ENCODE measurements around the gene STX3.

Gene STX3

DNA sequence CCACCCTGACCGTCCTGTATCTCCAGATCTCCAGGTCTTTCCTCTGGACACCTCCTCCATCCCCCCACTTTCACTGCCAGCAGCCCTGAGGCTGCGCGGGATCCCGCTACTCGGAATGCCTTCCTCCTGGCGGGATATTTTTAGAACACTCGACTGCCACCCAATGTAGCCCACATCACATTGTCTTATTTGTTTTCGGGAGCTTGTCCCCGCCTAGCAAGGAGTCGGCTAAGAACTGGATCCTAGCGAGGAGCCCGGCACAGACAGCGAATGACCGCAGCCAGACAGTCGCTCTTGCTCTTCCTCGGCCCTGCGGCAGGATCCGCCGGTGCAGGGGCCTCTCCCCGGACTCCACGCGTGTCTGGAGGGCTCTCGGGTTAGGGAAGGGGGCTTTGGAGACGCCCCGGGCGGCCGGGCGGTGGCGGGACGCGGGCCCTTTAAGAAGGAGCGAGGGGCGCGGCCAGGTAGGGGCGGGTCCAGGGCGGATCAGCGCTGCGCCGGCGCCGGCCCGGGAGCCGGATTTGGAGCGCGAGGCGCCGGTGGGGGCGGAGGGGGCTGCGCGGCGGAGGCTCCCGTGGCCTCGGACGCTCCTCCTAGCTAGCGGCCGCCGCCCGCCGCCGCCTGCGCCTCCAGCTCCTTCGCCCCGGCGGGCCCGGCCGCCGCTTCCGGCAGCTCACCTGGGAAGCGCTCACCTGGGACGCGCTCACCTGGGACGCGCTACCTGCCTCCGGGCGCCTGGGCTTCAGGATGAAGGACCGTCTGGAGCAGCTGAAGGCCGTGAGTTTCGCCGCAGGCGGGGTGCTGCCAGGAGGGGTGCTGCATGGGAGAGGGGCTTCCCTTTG is at the start of gene STX3:
STX3 (plus strand) TSS at position 518 of the 842 bp plus-strand sequence; CDS start at position 748, 230 bp downstream.
- DNase-seq: peak in 1 of 2 donors; percentile 39

DNA sequence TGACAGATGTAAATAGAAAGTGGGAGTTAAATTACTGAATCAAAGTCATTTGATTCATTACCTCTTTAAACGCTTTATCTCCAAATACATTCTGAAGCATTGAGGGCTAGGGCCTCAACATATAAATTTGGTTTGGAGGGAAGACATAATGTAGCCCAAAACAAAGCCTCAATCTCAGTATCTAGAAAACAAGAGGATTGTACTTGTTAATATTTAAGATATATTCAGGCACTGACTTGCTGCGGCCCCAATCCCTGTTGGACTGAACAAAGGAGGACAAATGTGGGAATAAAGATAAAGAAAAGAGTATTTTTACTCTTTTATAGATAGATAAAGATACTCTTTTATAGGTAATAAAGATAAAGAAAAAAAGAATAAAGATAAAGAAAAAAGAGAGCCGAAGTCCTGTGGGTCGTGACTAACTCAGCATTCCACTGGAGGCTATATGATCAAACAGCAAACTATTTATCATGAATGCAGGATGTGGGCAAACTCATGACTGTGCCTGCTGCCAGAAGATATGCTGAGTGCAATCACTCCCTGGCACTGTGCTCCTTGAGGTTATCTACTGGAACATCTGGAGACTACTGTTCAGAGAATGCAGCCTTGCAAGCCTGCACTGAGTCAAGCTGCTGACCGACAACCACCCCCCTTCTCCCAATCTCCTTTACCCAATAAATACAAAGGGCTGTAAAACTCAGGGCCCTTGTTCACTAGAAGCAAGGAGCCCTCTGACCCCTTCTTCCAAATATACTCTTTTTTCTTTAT is 48.5 kb upstream of the STX3 start:
- no peak for DNase-seq

DNA sequence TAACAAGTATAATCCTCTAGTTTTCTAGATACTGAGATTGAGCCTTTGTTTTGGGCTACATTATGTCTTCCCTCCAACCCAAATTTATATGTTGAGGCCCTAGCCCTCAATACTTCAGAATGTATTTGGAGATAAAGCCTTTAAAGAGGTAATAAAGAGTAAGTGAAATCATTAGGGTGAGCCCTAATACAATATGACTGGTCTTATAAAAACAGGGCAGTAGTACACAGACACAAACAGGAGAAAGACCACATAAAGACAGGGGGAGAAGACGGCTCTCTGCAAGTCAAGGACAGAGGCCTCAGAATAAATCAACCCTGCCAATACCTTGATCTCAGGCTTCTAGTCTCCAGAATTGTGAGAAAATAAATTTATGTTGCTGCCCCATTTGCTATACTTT is 47.8 kb upstream of the STX3 start:
- DNase-seq: no peak

DNA sequence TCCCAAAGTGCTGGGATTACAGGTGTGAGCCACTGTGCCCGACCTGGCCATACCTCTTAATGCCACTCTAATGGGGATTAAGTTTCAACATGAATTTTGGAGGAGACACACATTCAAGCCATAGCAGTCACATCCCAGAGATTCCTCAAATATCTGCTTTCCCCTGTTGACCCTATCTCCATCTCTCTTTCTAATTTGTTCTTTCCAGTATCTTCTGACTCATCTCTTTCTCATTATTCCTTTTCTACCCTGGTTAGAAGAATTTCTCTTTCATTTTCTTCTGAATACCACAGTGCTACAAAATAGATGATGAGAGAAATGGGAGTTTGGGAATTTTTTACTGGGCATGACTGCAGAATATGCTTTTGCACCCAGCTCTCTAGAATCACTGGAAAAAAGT is 46.6 kb upstream of the STX3 start:
- no peak for DNase-seq

DNA sequence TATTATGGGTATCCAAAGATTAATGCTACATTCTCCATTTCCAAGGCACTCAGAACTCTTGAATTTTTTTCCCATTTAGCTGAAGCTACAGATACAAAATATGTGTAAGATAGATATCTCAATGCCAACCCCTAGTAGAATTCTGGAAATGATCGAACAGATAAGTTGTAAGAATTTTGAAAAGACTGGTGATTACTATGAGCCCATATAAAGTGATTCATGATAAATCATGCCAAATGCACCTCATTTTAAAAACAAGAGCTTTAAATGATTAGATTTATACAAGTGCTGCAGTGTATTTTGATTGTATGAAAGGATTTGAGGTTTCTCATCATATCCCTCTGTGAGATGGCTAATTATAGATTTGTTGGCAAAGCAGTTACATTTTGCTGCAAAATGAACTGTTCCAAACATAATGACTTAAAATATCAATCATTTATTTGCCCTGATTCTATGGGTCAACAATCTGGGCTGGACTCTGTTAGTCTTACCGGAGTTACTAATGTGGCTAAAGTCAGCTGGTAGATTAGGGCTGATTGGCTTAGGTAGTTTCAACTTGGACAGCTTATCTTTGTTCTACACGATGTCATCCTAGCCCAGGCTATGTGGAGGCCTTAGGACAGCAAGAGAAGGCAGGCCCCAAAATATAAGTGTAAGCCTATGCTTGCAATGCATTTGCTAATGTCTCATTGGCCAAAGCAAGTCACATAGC is 44.9 kb upstream of the STX3 start:
- DNase-seq: no peak

DNA sequence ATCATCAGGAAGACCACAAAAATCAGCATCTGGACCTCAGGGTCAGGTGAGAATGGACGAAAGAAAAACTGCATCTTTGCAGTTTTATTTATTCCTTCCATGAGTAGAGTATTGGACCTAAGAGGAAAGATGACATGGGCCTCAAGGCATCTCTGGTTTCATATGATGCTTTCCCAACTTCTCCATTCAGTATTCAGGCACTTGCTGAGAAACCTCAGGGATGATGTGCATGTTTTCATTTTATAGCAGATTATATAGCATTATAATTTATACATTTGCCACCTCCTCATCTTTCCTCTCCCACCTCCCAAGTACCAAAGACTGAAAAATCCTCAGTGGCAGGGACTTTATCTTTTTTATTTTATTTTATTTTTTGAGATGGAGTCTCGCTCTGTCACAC is 41.4 kb upstream of the STX3 start, which contains the start of gene OR10V1:
OR10V1 (minus strand) TSS at position 101 of the 400 bp plus-strand sequence; CDS start at position 101, 0 bp downstream.
- no peak for DNase-seq

DNA sequence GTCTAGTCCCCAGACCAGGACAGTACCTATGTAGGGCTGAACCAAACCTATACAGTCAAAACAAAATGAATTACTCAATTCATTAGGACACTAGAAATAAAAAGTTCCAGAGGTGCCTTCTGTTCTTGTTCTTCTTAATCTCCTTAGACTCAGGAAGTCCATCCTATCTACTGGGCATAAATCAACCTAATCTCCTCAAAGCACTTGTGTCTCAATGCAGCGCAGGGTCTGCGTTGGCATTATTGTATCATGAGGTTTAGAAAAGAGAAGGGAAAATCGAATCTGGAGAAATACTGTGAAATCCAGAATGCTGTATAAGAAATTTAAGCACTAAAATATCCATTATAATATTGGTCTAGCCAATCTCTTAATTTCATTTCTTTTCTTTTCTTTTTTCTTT is 39.1 kb upstream of the STX3 start:
- no peak for DNase-seq

DNA sequence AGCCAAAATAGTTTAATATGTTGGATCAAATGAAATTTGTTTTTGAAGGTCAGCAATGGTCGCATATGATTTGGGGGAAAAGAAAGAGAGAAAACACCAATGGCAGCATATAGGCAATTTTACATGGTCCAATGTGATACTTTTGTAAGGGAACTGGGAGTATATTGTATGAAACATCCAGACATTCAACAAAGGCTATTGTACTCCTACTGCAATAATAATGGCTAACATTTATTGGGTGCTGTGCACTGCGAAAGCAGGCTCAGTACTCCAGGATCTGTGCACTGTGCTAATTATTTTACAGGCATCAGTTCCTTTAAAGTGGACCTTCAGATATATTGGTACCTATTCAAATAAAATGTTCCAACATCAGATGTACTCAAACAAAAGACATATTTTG is 35.6 kb upstream of the STX3 start:
- DNase-seq: peak in 1 of 2 donors; percentile 10

DNA sequence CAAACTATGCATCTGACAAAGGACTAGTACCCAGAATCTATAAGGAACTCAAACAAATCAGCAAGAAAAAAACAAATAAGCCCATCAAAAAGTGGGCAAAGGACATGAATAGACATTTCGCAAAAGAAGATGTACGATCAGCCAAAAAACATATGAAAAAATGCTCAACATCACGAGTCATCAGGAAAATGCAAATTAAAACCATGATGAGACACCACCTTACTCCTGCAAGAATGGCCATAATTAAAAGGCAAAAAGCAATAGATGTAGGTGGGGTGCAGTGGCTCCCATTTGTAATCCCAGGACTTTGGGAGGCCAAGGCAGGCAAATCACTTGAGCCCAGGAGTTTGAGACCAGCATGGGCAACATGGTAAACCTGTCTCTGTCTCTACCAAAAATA is 31.1 kb upstream of the STX3 start:
- no peak for DNase-seq

DNA sequence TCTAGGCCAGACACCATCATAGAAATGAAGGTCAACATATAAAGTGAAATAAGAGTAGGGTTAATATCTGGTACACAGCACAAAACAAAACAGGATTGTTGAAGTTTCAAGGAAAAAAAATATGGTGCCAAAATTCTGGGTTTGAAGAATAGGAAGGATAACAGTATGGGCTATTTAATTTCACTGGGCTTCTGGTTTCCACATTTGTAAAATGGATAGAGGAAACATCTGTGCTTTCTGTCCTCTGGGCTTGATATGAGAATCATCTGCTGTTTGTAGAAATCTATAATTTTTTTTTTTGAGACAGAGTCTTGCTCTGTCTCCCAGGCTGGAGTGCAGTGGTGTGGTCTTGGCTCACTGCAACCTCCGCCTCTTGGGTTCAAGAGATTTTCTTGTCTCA is 27.8 kb upstream of the STX3 start:
- DNase-seq: no peak

DNA sequence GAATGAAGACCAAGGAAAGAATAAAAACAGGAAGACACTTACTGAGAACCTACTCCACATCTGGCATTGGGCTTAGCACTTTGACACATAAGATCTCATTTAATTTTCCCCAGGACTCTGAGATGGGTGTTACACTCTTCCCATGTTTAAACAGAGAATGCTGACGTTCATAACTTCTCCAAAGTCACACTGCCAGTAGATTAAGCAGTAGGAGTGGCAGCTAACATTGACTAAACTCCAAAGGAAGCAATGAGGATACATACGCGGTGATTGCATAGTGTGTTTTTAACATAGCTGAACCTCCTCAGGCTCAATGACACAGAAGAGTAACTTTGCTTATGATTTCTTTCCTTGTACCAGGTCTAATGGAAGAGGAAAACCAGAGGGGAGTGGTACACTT is 27.0 kb upstream of the STX3 start:
- DNase-seq: no peak

DNA sequence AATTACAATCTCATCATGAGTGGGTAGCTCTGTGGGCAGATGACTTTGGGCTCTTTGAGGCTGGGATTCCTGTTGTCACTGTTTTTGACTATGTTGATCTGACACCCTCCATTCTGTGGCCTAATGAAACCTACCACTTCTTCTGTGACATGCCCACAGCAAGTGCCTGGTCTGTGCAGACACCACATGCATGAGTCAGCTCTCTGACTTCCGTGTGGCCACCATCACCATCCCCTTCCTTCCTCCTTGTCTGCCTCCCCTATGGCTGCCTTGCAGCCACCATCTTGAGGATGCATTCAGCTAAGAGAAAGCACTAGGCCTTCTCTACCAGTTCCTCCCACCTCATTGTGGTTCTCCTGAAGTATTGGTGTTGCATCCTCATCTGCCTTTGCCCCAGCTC is 26.3 kb upstream of the STX3 start:
- DNase-seq: no peak

DNA sequence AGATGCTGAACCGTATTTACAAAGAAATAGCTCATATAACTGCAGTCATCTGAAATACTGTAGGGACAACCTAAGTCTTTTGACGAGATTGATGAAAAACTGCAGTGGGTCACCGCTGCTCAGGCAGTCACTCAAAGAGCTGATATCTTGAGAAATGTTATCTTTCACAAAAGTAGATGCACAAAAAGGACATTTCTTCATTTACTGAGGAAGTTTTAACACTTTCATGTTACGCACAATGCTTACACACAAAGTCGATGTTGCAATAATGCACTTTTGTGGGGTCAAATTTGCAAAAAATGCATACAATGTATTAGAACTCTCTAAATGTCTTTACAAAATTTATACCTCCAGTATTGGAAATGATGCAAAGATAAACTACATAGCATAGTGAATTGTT is 25.3 kb upstream of the STX3 start:
- DNase-seq: no peak

DNA sequence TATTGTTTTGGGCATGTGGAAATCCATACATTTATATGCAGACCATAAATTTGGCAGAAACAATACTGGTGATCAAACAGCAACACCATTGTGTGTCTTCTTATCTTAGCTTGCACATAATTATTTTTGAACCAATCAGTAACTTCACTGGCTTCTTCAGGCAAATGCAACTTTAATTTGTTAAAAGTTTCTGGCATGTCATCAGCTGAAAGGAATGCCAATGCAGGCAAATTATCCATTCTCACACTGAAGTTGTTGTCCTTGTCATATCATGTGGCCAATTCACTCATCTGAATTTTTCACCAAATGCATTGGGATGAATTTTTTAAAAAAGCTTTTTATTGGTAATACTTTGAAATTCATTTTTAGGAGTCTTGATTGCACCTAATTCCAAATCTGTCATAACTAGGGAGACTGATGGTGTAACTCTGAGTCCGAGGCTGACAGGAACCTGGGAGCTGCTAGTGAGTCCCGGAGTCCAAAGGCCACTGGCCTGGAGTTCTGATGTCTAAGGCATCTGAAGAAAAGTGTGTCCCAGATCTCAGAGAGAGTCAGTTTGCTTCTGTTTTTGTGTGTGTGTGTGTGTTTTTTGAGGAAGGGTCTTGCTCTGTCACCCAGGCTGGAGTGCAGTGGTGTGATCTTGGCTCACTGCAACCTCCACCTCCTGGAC is 24.1 kb upstream of the STX3 start:
- DNase-seq: no peak

DNA sequence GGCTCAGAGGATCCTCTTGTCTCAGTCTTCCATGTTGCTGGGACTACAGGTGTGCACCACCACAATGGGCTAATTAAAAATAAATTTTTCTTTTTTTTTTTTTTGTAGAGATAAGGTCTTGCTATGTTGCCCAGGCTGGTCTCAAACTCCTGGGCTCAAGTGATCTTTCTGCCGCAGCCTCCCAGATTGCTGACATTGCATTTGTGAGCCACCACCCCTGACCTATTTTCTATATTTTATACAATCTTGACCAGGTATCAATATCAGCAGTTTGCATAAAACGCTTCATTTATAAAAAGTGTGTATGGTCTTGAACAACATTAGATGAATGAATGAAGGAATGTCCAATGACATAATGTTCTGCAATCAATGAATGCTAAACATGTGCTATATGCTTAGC is 9.1 kb upstream of the STX3 start:
- no peak for DNase-seq

DNA sequence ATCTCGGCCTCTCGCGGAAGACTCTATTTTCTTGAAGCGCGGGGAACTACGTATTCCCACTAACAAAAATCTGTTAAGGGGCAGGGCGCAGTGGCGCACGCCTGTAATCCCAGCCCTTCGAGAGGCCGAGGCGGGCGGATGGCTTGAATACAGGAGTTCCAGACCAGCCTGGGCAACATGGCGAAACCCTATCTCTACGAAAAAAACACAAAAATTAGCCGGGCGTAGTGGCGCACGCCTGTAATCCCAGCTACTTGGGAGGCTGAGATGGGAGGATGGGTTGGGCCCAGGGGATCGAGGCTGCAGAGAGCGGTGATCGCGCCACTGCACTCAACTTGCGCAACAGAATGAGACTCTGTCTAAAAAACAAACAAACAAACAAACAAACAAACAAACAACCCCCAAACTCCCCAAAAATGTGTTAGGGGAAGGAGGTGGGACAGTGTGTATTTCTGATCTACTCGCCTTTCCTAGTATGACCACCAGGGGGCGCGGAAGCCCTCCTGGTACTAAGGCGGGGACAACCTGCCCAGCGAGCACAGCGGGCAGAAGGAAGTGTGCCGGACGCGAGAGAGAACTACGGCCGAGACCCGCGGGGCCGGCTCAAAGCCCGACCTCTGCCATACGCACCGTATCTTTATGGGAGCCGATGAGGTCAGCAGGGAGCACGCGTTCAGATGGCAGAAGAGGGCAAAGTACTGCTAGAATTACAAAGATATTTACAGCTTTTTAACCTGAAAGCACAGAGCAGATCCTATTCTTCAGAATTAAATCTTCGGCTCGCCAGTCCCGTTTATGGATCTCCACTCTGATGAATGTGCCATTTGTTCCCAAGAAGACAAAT is 1.3 kb upstream of the STX3 start:
- peak; percentile 68 to 71 for DNase-seq

DNA sequence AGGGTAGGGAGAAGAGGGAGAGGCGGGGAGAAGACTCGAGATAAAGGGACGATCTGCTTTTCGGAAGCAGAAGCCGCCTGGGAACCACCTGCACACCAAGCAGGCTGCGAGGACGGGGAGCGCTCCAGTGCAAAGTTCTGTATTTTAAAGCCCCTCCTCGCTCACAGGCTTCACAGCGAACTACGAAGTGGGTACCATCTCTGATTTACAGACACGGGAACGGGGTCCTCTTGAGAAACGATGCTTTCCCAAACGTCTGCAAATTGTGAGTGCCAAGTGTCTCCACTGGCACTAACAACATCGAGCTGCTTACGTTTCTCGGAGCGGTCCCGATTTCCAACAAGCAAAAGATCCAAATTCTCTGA is 700 bp upstream of the STX3 start:
- DNase-seq: no peak

DNA sequence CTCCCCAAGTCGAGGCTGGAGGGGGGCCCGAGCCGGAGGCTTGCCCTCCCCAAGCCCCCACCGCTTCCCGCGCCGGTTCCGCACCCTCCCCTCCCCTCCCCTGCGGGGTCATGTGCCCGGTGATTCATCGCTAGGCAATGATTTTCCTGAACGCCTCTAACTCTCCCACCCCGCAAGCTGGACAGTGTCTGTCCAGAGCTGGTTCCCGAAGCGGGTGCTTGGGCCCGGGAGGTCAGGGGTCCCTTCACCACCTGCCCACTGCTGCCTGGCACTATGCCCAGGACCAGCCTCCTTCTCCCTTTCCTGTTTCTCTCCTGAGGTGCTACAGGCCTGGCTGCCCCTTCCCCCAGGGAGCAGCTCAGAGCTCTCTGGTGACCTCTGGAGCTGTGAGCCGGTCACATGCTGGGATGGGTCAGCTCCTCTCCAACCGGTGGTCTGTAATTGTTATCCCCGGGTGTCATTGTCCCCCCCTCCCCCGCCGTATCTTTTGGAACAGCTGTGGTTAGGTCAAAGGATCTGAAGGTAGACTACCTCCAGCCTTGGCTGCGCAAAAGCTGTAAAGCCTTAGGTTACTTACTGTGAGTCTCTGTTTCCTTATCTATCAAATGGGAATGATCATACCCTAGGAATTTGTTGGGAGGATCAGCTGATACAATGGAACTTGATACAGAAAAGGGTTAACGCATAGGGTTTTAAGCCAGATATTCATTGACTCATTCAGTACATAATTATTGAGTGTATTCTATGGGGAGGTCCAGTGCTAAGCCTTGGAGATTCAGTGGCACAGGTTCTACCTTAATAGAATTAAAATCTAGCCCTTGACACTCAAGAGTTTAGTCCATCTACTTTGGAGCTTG is 753 bp downstream of the STX3 start:
- DNase-seq: peak; percentile 37 to 44

DNA sequence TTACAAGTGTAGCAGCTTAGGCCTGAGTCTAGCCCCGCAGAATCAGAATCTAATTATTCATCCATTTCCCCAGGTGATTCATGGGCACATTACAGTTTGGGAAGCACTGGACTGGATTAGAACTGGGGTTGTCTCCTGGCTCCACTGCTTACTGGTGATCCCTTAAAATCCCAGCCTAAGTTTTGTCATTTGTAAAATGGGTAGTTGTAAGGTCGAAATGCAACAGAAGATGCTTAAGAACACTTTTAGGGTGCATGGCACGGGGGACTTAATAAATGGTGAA is 1.3 kb downstream of the STX3 start:
- DNase-seq: no peak

DNA sequence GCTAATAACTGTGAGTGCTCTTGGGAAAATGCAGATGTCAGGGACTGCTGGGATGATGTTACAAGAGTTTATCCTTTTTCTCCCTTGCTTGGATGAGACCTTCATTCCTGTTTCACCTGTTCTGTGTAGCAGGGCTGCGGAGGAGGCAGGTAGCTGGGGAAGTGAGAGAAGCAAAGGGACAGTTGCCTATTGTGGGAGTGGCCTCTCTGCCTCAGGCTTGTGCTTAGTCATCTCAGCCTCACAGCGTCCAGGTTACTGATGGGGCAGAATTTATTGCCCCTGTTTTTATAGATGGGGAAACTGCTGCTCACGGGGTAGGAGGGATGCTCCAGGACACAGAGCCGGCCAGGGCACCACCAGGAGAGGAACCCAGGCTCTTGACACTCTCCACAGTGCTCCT is 1.7 kb downstream of the STX3 start:
- no peak for DNase-seq

DNA sequence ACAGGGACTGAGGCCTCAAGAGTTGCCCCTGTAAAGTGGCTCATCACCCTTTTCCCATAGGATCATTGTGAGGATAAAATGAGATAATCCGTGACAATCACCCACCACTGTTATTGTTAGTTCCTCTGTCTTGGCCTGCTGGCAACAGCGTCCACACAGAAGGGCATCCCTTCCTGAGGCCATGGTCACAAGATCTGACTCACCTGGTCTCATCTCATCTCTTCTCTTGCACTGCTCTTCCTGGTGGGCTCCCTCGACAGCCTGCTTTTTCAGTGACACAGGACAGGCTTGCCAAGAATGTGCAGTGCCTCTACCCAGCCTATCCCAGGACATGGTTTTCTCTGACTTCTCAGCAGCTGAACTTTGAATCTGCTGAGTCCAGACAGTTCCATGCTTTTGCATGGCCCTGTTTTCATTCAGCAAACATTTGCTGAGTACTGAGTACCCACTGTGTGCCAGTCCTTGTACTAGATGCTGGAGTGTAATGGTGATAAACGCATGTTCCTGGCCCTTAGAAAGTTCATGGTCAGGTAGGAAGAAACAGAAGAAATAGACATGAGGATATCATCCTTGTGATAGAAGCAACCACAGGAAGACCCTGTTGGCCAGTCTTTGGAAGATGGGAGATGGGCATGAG is 3.3 kb downstream of the STX3 start:
- no peak for DNase-seq

Measured in hippocampal formation (tissue), 2 donors.